NAMALWA (cell line): ENCODE results near the gene PLA2G6.
"Not testable (repeated sequence)": the region's sequence is repeated elsewhere in the genome, so short reads cannot be mapped to it uniquely, and the experiment has no call there.

ENCODE experiments used
- DNase-seq: peaks from one replicate; pipeline ENCODE4 v3.0.0-alpha.2; 2015; ENCODE audit warnings: low spot score

The PLA2G6 gene

DNA sequence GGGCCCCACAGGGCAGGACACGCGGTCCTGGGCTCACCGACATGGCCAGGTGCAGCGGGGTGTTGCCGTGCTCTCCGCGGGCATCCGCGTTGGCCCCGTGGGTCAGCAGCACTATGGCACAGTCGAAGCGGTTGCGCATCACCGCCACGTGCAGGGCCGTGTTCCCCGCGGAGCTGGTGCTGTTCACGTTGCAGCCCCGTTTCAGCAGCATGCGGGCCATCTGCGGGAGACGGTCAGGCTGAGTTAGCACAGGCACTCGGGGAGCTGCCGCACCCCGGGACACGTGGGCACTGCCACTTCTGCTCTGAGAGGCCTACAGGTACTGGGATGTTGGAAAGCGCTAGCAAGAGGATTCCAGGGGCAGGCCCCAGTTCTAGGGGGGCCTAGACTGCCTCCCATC, 48.8 kb downstream of the PLA2G6 start:
- DNase-seq = no peak

- no peak for DNase-seq
Measured at GRCh38 chr22:38132136-38132535, 49.5 kb downstream of the PLA2G6 start.

- no peak for DNase-seq
Measured at GRCh38 chr22:38131399-38131798, 50.2 kb downstream of the PLA2G6 start.

DNA sequence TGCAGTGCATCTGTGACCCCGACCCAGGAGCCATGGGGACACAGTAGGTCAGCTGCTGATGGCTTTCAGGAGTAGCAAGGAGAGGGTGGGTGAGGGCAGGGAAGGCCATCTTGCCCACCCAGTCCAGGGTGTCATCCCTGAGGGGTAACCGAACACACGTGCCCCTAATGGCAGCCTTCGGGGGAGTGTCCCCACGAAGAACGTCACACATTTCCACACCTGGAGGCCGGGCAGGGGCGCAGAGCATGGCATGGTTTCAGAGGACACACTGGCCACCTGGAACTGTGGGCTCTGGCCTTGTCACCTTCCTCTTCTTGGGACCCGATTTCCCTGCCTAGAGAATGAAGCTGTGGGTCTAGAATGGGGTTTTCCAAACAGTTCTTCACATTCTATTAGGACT, 51.8 kb downstream of the PLA2G6 start:
- no peak for DNase-seq

DNA sequence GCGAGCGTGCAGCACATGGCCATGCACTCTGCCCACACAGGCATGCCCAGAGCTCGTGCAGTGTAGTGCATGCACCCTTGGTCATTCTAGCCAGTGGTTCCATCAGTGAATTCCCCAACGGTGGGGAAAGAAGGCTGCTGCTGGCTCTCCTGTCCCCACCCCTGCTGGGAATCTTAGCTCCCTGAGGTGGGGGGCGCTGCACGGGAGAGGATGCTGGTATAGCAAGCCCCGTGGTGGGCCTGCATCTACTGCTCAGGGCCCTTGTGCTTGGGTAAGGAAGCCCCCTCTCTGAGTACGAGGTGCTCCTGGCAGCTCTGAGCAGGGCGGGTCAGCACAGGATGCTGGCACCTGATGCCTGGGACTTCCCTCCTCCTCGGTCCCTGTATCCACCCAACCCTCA, 52.6 kb downstream of the PLA2G6 start:
- no peak for DNase-seq

GRCh38 chr22:38127869-38128268, 53.8 kb downstream of the PLA2G6 start:
- DNase-seq = no peak

DNA sequence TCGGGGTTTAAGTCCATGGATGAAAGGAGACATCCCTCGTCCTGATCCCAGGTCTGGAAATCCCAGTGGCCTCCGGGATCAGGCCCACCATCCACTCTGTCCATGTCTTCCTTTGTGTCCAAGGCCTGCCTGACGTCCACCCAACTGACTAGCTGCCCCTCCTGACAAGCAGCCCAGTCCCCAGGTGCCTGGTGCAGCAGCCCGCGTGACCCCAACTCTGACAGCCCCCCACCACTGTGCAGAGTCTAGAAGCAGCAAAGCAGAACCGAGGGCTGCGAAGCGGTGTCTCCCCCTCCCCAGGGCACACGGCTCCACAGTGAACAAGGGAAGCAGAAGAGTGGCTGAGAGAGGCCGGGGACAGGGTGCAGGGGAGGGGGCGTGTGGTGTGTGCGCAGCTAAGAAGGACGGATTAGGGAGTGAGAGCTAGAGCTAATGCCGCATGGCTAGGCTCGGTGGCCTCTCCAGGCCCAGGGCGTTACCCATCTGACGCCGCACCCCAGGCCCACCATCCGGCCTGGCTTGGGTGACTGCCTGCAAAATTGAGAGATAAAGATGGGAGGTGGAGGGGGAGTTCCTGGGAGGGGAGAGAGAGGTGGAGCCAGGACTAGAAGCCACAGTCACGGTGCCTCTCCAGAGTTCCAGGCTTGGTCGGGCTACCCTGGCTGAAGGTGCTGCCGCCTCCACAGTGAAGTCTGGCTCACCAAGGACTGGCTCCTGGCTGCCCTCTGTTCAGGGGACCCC, 54.5 kb downstream of the PLA2G6 start:
- no peak for DNase-seq

DNA sequence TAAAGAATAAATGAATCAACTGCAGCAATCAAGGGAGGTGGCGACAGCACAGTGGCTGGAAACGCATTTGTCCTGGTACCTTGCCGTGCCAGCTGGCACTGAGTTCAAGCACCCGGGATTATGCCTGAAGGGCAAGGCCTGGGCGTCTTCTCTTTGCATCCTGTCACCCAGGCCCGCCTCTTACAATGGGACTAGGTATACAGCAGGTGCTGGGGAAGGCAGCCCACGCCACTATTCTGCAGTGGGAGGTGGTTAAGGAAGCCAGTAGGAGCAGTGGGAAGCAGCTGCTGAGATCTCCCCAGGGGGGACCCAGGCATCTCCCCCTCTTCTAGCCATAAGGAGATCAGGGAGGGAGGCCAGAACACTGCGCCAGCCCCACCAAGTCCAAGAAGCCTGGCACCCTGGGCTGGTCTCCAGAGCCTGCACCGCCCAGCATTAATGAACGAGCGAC, 55.9 kb downstream of the PLA2G6 start:
- DNase-seq = no peak

GRCh38 chr22:38125038-38125610, 56.5 kb downstream of the PLA2G6 start:
- DNase-seq = no peak

DNA sequence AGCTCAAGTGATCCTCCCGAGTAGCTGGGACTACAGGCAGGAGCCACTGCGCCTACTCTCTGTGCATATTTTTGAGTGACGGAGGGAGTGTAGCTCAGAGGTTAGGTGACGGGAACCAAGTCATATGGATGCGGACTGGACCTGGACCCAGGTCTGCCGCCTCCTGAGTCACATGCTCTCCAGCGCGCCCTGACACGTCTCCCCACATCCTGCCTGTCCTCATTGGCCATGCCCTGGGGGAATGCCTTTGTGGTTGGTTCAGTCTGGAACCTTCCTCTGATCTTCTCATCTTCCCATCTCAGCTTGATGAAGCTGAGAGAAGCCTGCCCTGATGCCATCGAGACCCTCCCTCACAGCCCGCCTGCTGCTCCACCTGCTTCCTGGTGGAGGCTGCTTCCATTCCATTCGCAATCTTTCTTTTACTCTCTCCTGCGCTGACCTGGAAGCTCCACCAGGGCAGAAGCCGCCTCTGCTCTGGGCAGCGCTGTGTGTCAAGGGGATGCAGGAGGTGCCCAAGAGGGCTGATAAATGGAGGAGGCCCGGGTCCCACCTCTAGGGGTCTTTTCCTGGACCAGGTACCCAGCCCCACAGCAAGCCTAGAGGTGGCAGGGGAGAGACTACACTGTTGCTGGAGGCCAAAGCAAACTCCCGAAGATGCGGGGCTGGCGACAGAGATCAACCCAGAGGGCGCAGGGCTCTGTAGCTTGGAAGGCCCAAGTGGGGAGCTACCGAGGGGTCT, 57.2 kb downstream of the PLA2G6 start:
- DNase-seq = no peak

GRCh38 chr22:38122616-38123015, 59.0 kb downstream of the PLA2G6 start:
- peak; percentile 36 for DNase-seq

- no peak for DNase-seq
Measured at GRCh38 chr22:38120359-38121110, 61.1 kb downstream of the PLA2G6 start.

GRCh38 chr22:38118747-38119146, 62.9 kb downstream of the PLA2G6 start:
- not testable (repeated sequence) for DNase-seq

- DNase-seq = no peak
Measured at GRCh38 chr22:38118182-38118581, 63.4 kb downstream of the PLA2G6 start.

DNA sequence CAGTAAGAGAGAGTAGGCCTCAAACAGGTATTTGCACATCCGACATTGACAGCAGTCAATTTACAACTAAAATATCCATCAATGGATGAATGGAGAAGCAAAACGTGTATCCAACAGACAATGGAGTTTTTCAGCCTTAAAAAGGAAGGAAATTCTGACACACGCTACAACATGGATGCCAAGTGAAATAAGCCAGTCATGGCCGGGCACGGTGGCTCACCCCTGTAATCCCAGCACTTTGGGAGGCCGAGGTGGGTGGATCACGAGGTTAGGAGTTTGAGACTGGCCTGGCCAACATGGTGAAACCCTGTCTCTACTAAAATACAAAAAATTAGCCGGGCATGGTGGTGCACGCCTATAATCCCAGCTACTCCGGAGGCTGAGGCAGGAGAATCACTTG, 64.1 kb downstream of the PLA2G6 start:
- not testable (repeated sequence) for DNase-seq

GRCh38 chr22:38115423-38116205, 66.0 kb downstream of the PLA2G6 start:
- DNase-seq = no peak

- DNase-seq = peak; percentile 73
Measured at GRCh38 chr22:38114484-38115398, 66.9 kb downstream of the PLA2G6 start.

DNA sequence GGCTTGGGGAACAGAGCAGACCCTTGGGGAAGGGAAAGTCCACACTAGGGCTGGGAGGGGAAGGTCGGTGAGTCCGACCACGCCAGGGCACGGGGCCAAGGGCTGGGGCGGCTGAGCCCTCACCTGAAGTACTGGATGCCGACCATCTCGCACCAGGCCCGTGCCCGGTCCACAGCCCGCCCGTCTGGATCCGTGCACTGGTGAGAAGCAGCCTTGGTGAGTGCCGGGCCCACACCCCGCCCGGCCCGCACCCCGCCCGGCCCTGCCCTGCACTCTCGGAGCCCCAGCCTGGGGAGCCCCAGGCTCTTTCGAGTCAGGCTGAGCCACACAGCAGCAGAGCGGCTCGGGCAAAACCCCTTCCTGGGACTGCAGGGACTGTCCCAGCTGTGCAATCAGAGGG, 69.2 kb downstream of the PLA2G6 start:
- DNase-seq = no peak

DNA sequence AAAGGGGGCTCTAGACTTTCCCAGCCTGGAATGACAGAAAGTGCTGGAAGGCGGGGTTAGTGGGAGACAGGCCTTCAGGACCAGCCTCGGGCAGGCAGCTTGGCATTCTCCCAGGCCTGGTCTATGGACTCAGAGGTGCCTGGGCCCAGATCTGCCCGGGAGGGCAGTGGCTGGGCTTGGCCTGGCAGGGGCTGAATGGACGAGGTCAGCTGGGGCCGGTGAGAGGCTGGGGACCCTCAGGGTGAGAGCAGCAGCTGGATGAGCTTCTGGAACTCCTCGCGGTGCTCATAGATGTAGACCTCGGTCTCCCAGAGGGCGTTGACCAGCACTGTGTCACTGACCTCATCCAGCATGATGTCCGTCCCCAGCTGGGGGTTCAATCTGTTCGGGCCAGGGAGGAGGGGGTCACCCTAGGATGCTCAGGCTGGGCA, 69.7 kb downstream of the PLA2G6 start:
- no peak for DNase-seq
